HepG2 (cell line): ENCODE data around the gene SLC16A5. TPM values are rescaled to one million over a fixed set of nuclear protein-coding genes. Genes with fewer than 3 reads are reported as not detected.

Experiments used
- ATAC-seq: fragments of 200-7000 bp; cut with Tn5 transposase; 3 replicates; pipeline ENCODE4 v1.9.1; 2020; ENCODE audit warnings: mild to moderate bottlenecking, moderate library complexity
- BruUV-seq: library from RNA; stranded (reverse); fragments of 400-500 nt; replicated peaks from 2 replicates; lab custom pipeline; 2021; lab: Mats Ljungman, UMichigan
- CTCF ChIA-PET: fragments of 300-600 bp; formaldehyde crosslinking; extraction: SDS; loops from one replicate; lab custom pipeline; 2021; ENCODE audit warnings: low total read pairs, inconsistent platforms, low intra/inter-chr PET ratio; lab: Yijun Ruan, JAX
- POLR2A ChIA-PET: fragments of 350-600 bp; sonication (Branson Sonifier 250); formaldehyde crosslinking; loops from one replicate; lab custom pipeline; 2020; ENCODE audit warnings: antibody characterized with exemption, inconsistent platforms; lab: Yijun Ruan, JAX
- DNase-seq: peaks from one replicate; pipeline ENCODE4 v3.0.0-alpha.2; 2015; ENCODE audit warnings: low spot score
- FAIRE-seq: peaks from 3 replicates; lab custom pipeline; 2011; peaks lifted over from hg19 to GRCh38; lab: Jason Lieb, UNC
- H2AFZ ChIP-seq: one replicate; pipeline ENCODE4 v1.6.1; 2011; ENCODE audit warnings: low read length, inconsistent platforms
- H3K27ac ChIP-seq: fragments of 300-600 bp; 3 replicates; pipeline ENCODE4 v1.8.0; 2011; ENCODE audit warnings: mixed run types, mild to moderate bottlenecking, mixed read lengths, low read length, inconsistent platforms; ENCODE audit not compliant: insufficient read depth; ENCODE audit errors: extremely low read length
- H3K27me3 ChIP-seq, 2 experiments: fragments of 200-600 bp in 1 of 2; 2 replicates in 1 of 2; 3 replicates in 1 of 2; pipeline versions ENCODE4 v1.6.0 to v1.8.0; 2011; ENCODE audit warnings: low read length in 2 of 2, mild to moderate bottlenecking in 2 of 2, moderate library complexity in 2 of 2, inconsistent platforms in 1 of 2; ENCODE audit not compliant: insufficient read depth in 2 of 2, control insufficient read depth in 1 of 2
- H3K36me3 ChIP-seq, 2 experiments: fragments of 200-600 bp in 1 of 2; replicated peaks in 1 of 2; 2 replicates in 1 of 2; 3 replicates in 1 of 2; pipeline versions ENCODE4 v1.5.1 to v1.8.0; 2011; ENCODE audit warnings: low read length in 2 of 2, inconsistent platforms in 1 of 2; ENCODE audit not compliant: insufficient read depth in 2 of 2, control insufficient read depth in 1 of 2
- H3K4me1 ChIP-seq: 2 replicates; pipeline ENCODE4 v1.5.1; 2012; ENCODE audit warnings: low read length, inconsistent platforms; ENCODE audit not compliant: insufficient read depth
- H3K4me2 ChIP-seq: 2 replicates; pipeline ENCODE4 v1.6.0; 2011; ENCODE audit warnings: low read depth, low read length, inconsistent platforms
- H3K4me3 ChIP-seq, 3 experiments: fragments of 200-600 bp in 1 of 3; sonication (generic), shearing (Covaris generic) in 1 of 3; replicated peaks in 1 of 3; 2 replicates each; pipeline ENCODE4 v1.5.1; 2011 to 2016; ENCODE audit warnings: low read length in 3 of 3, inconsistent platforms in 2 of 3, low read depth in 2 of 3, mild to moderate bottlenecking in 2 of 3, control low read depth in 1 of 3, mixed read lengths in 1 of 3; ENCODE audit not compliant: insufficient read depth in 1 of 3
- H3K79me2 ChIP-seq: one replicate; pipeline ENCODE4 v1.6.1; 2011; ENCODE audit warnings: low read length, inconsistent platforms; ENCODE audit not compliant: insufficient read depth
- H3K9ac ChIP-seq: 2 replicates; pipeline ENCODE4 v1.6.0; 2011; ENCODE audit warnings: mild to moderate bottlenecking, low read depth, low read length, inconsistent platforms; ENCODE audit not compliant: insufficient read depth
- H3K9me3 ChIP-seq: 2 replicates; pipeline ENCODE4 v1.5.1; 2012; ENCODE audit warnings: mild to moderate bottlenecking, low read length
- H4K20me1 ChIP-seq: 2 replicates; pipeline ENCODE4 v1.6.0; 2011; ENCODE audit warnings: inconsistent platforms, mild to moderate bottlenecking, low read length, moderate library complexity; ENCODE audit not compliant: insufficient read depth
- ARNT ChIP-seq: fragments of 450-650 bp; IDR thresholded peaks from 2 replicates; pipeline ENCODE4 v1.6.1; 2017
- MAFF ChIP-seq: IDR thresholded peaks from 2 replicates; pipeline ENCODE4 v1.6.1; 2011; ENCODE audit warnings: low read depth, low read length, improper control_type of control experiment
- MAFK ChIP-seq, 2 experiments: IDR thresholded peaks in 1 of 2; conservative IDR thresholded peaks in 1 of 2; 2 replicates each; pipeline ENCODE4 v1.6.1; 2011; ENCODE audit warnings: improper control_type of control experiment in 2 of 2, low read length in 2 of 2
- STAG1 ChIP-seq: sonication (generic); formaldehyde crosslinking; IDR thresholded peaks from 2 replicates; pipeline ENCODE4 v1.4.0; 2020; ENCODE audit warnings: missing genetic modification reagents
- TAF1 ChIP-seq: sonication (generic); formaldehyde crosslinking; IDR thresholded peaks from 2 replicates; pipeline ENCODE4 v1.4.0; 2020; ENCODE audit warnings: missing genetic modification reagents
- ZNF501 ChIP-seq: sonication (generic); formaldehyde crosslinking; IDR thresholded peaks from 2 replicates; pipeline ENCODE4 v1.5.1; 2020; ENCODE audit warnings: mild to moderate bottlenecking, moderate library complexity, missing genetic modification reagents
- ZNF841 ChIP-seq: sonication (generic); formaldehyde crosslinking; IDR thresholded peaks from 2 replicates; pipeline ENCODE4 v1.8.1; 2023; ENCODE audit warnings: missing genetic modification reagents, borderline replicate concordance
- WGBS: methylation state at CpG from one replicate; pipeline ENCODE4 v1.1.6; 2017; ENCODE audit warnings: low lambda C conversion rate; 5-methylcytosine and 5-hydroxymethylcytosine counted together
- in situ Hi-C: cut with HindIII; loops from 2 replicates; pipeline ENCODE4 v1.10.0; 2017; ENCODE audit warnings: low pct_unique_long_range_greater_than_20kb; ENCODE audit not compliant: extremely low pct_ligation_motif_present
- intact Hi-C: fragments of 100-400 bp; cut with micrococcal nuclease; formaldehyde crosslinking; loops from one replicate; pipeline ENCODE4 v1.10.0; 2022; ENCODE audit not compliant: unreplicated experiment
- polyA plus RNA-seq, 8 experiments: library from polyadenylated mRNA; depleted of rRNA in 3 of 8; stranded (reverse) in 7 of 8; unstranded in 1 of 8; fragments of >200 nt; fragmentation: Illumina TruSeq in 4 of 8; extraction: Trizol in 4 of 8; gene quantifications; 2 replicates each; pipeline versions ENCODE4 v1.2.1 to v1.2.3, GENCODE V29; 2011 to 2016; ENCODE audit warnings: low read depth in 4 of 8, missing spikeins in 1 of 8, mixed read lengths in 1 of 8; ENCODE audit not compliant: insufficient read depth in 1 of 8
- total RNA-seq, 5 experiments: library from RNA; depleted of rRNA; stranded (reverse); fragments of >200 nt; fragmentation: Illumina TruSeq; extraction: Trizol; gene quantifications; 2 replicates each; pipeline ENCODE4 v1.2.3, GENCODE V29; 2016; ENCODE audit warnings: low read depth in 1 of 5
- TF ChIP-seq, protein P1 (sequence below): sonication (generic); formaldehyde crosslinking; IDR thresholded peaks from 2 replicates; pipeline ENCODE4 v1.5.0; 2020; ENCODE audit warnings: mild to moderate bottlenecking, missing genetic modification reagents, borderline replicate concordance

SLC16A5 gene
- total and polyA plus RNA-seq, 2 of the 13 experiments (the other 11 are each of a cell fraction or from before 2014, with no cell fraction given) = 0.69 to 5.6 TPM

DNA sequence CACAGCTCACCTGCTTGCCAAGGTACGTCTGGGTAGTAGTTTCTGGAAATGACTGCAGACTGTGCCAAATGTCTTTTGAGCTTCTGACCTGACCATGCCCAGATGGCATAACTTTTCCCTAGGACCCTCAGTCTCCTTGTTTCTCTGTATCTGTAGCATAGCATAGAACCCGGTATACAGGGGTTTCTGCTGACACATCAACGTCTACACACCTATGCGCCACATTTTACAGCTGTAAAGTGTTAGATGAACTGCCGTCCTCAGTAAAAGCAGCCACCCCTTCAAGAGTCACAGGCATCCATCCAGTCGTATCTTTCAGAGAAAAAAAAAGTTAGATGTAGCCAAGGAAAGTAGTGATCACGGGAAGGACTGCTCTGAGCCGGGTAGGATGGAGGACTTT, 23.3 kb upstream of the SLC16A5 start:
- Histone ChIP-seq H4K20me1 (no peaks in the 10 kb centered on the region), H3K9me3 (no peaks in the 10 kb centered on the region), H3K4me2 (no peak overlapping the region), H3K4me1 (0 out of 2 replicates have a peak, but pooled peaks cover 6% of the 10 kb centered on the region), H3K36me3 (peaks cover 24 to 50% of the 10 kb centered on the region in 2 experiments), H3K27ac (no peak overlapping the region), H3K9ac (no peak overlapping the region), H3K4me3 (no peak overlapping the region), H3K79me2 (no peaks in the 10 kb centered on the region), H2AFZ (no peak overlapping the region), H3K27me3 (no peaks in the 10 kb centered on the region)
- DNase-seq (no peak), FAIRE-seq (no peak), ATAC-seq (no peak)
- BruUV-seq = no TSS peak
- 96% methylated on average over 8 of the region's 8 CpGs for WGBS
- intact Hi-C loops = no loop called here
- ChIA-PET POLR2A (no interaction called here), CTCF (interaction anchor here (0.8 kb wide), 1 partner anchor 41 kb away, joined by 3 read pairs; no protein-coding TSS in a partner anchor)
- in situ Hi-C loops = no loop called here
- TF ChIP-seq ZNF841 (CRISPR knock-in tag) (no peak), MAFK (conservative IDR thresholded peaks at IDR 0.05 in 1 of 2, IDR thresholded peaks at IDR 0.05 in 1 of 2; ENCODE audit: low read length in 2 of 2) (peak; percentile 47 to 58; a peak in 2 of 4 replicates), MAFF (0 out of 2 replicates have a peak, but pooled peaks have one; percentile 42)

DNA sequence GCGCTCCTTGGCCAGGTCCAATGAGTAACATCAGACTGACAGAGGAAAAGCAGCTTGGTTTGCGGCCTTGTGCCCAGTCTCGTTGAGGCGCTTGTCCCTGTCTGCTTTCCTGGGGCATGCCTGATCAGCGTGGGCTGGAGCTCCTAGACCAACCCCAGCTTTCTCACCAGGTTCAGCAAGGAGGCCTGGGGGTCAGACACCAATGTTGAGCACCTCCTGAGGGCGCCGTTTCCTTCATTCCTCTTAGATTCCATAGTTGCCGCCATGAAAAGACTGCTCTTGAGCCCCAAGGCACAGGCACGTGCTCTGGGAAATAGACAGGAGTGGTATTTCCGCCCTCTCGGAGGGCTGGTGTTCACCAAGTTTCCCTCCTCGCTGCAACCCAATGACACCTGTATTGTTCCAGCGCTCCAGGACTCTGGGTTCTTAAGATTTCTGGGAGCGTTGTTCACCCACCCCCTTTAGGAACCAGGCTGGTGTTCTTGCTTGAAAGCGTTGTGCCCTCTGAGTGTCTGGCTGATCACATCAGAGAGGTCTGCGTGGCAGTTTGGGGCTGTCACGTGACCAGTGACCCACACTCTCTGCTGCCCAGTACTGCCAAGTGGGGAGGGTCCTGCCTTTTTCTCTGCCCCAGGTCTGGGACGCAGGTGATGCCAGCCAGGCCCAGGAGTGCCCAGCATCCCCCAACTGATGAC, 22.7 kb upstream of the SLC16A5 start:
- ChIA-PET POLR2A (no interaction called here), CTCF (interaction anchor here (0.8 kb wide), 1 partner anchor 41 kb away, joined by 3 read pairs; no protein-coding TSS in a partner anchor)
- no peaks in the 10 kb centered on the region for H4K20me1 ChIP-seq
- DNase-seq = no peak
- peaks cover 20 to 45% of the 10 kb centered on the region in 2 experiments for H3K36me3 ChIP-seq
- intact Hi-C loops = no loop called here
- TF ChIP-seq STAG1 (CRISPR knock-in tag) (0 out of 2 replicates have a peak, but pooled peaks have one; percentile 8), ARNT (no peak), ZNF501 (CRISPR knock-in tag) (no peak), TAF1 (CRISPR knock-in tag) (no peak)
- TF ChIP-seq, protein P1, sequence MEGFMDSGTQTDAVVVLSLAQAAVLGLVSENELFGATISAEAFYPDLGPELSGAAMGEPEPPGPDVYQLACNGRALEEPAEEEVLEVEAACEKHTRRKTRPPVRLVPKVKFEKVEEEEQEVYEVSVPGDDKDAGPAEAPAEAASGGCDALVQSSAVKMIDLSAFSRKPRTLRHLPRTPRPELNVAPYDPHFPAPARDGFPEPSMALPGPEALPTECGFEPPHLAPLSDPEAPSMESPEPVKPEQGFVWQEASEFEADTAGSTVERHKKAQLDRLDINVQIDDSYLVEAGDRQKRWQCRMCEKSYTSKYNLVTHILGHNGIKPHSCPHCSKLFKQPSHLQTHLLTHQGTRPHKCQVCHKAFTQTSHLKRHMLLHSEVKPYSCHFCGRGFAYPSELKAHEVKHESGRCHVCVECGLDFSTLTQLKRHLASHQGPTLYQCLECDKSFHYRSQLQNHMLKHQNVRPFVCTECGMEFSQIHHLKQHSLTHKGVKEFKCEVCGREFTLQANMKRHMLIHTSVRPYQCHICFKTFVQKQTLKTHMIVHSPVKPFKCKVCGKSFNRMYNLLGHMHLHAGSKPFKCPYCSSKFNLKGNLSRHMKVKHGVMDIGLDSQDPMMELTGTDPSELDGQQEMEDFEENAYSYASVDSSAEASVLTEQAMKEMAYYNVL (CRISPR knock-in tag) = no peak
- ATAC-seq = no peak
- no peaks in the 10 kb centered on the region for H3K79me2 ChIP-seq
- H3K4me2 ChIP-seq = no peak overlapping the region
- WGBS = 91% methylated on average over 18 of the region's 18 CpGs
- H3K4me1 ChIP-seq = 0 out of 2 replicates have a peak, but pooled peaks cover 6% of the 10 kb centered on the region
- H3K9me3 ChIP-seq = no peaks in the 10 kb centered on the region
- no peak overlapping the region for H3K9ac ChIP-seq
- no peak for FAIRE-seq
- H3K27ac ChIP-seq = no peak overlapping the region
- no peak overlapping the region for H3K4me3 ChIP-seq
- H2AFZ ChIP-seq = no peak overlapping the region
- in situ Hi-C loops = no loop called here
- no peaks in the 10 kb centered on the region for H3K27me3 ChIP-seq
- TSS peak; percentile 49 for BruUV-seq
